HG03460 (cell line): ENCODE data around the gene RERE.

ENCODE experiments used
- ATAC-seq: cut with Tn5 transposase; IDR thresholded peaks from one replicate; pipeline ENCODE4 v1.9.1; 2021; ENCODE audit not compliant: unreplicated experiment

Gene RERE

GRCh38 chr1:8415526-8416278 lies 401.7 kb downstream of the RERE start:
- ATAC-seq, result no peak

GRCh38 chr1:8412183-8412831 lies 405.1 kb downstream of the RERE start:
- no peak for ATAC-seq

- no peak for ATAC-seq
Measured at GRCh38 chr1:8411803-8412182, 405.6 kb downstream of the RERE start.

GRCh38 chr1:8410791-8411190 lies 406.6 kb downstream of the RERE start:
- ATAC-seq, result no peak

GRCh38 chr1:8409606-8410005 lies 407.8 kb downstream of the RERE start:
- ATAC-seq, result no peak

- no peak for ATAC-seq
Measured at GRCh38 chr1:8409106-8409505, 408.3 kb downstream of the RERE start.

GRCh38 chr1:8408151-8408839 lies 409.1 kb downstream of the RERE start:
- no peak for ATAC-seq

GRCh38 chr1:8407652-8408051 lies 409.8 kb downstream of the RERE start:
- no peak for ATAC-seq

- ATAC-seq, result no peak
Measured at GRCh38 chr1:8406960-8407359, 410.5 kb downstream of the RERE start.

GRCh38 chr1:8406011-8406410 lies 411.4 kb downstream of the RERE start:
- ATAC-seq, result no peak

- ATAC-seq, result no peak
Measured at GRCh38 chr1:8404460-8405370, 412.7 kb downstream of the RERE start.

GRCh38 chr1:8402109-8402710 lies 415.2 kb downstream of the RERE start:
- no peak for ATAC-seq

GRCh38 chr1:8398677-8399076 lies 418.8 kb downstream of the RERE start:
- ATAC-seq, result no peak

- ATAC-seq, result no peak
Measured at GRCh38 chr1:8398086-8398485, 419.4 kb downstream of the RERE start.

- ATAC-seq, result peak; percentile 46
Measured at GRCh38 chr1:8397511-8397910, 419.9 kb downstream of the RERE start.

- peak; percentile 36 for ATAC-seq
Measured at GRCh38 chr1:8396786-8397406, 420.5 kb downstream of the RERE start.

GRCh38 chr1:8396083-8396785 lies 421.2 kb downstream of the RERE start:
- no peak for ATAC-seq

GRCh38 chr1:8395433-8395866 lies 422.0 kb downstream of the RERE start:
- no peak for ATAC-seq

- ATAC-seq, result no peak
Measured at GRCh38 chr1:8394456-8395321, 422.8 kb downstream of the RERE start.
